Right lobe of liver (tissue), 6 donors: ENCODE measurements around the gene SKAP2. TPM values are rescaled to one million over a fixed set of nuclear protein-coding genes. Genes with fewer than 3 reads are reported as not detected.

Experiments used
- ATAC-seq, 4 donors: fragments of 200-7000 bp; cut with Tn5 transposase; one replicate each; pipeline ENCODE4 v1.9.1; 2020; ENCODE audit warnings: mild to moderate bottlenecking in 4 of 4, moderate library complexity in 4 of 4
- DNase-seq, 3 donors: peaks; one replicate each; pipeline ENCODE4 v3.0.0-alpha.2; 2020
- H3K27ac ChIP-seq, 3 donors: fragments of 200-600 bp; one replicate each; pipeline ENCODE4 v1.8.0; 2022
- H3K27me3 ChIP-seq, 2 donors: fragments of 200-600 bp; one replicate each; pipeline ENCODE4 v1.8.0; 2022
- H3K36me3 ChIP-seq, 4 donors: fragments of 200-600 bp; sonication (generic) in 1 of 4; one replicate each; pipeline versions ENCODE4 v1.5.1 to v1.8.0; 2017 to 2022; ENCODE audit warnings: control low read depth in 1 of 4
- H3K4me1 ChIP-seq, 4 donors: fragments of 200-600 bp; sonication (generic) in 1 of 4; one replicate each; pipeline versions ENCODE4 v1.5.1 to v1.8.0; 2017 to 2022; ENCODE audit warnings: control low read depth in 1 of 4
- H3K4me3 ChIP-seq, 3 donors: fragments of 200-600 bp; one replicate each; pipeline ENCODE4 v1.8.0; 2022
- H3K9me3 ChIP-seq, 4 donors: fragments of 200-600 bp; sonication (generic) in 1 of 4; one replicate each; pipeline versions ENCODE4 v1.5.1 to v1.8.0; 2017 to 2022; ENCODE audit warnings: control low read depth in 1 of 4
- CTCF ChIP-seq, 4 donors: fragments of 200-600 bp in 3 of 4; fragments of 450-650 bp in 1 of 4; IDR thresholded peaks; one replicate each; pipeline versions ENCODE4 v1.5.1 to v1.8.0; 2016 to 2022; ENCODE audit warnings: antibody characterized with exemption in 4 of 4, mild to moderate bottlenecking in 2 of 4
- POLR2A ChIP-seq: fragments of 450-650 bp; IDR thresholded peaks from one replicate; pipeline ENCODE4 v1.6.1; 2017; ENCODE audit warnings: antibody characterized with exemption, mild to moderate bottlenecking
- WGBS: methylation state at CpG from one replicate; pipeline ENCODE4 v1.1.6; 2018; ENCODE audit warnings: low coverage, low lambda C conversion rate; ENCODE audit not compliant: insufficient coverage; ENCODE audit errors: missing lambda C conversion rate; 5-methylcytosine and 5-hydroxymethylcytosine counted together
- intact Hi-C, 2 donors: fragments of 100-400 bp; cut with DNase I; formaldehyde crosslinking; loops; one replicate each; pipeline versions ENCODE4 v1.11.2 to v1.14.1; 2022
- total RNA-seq, 6 experiments: library from RNA; depleted of rRNA in 2 of 6; stranded (reverse); fragments of >200 nt in 2 of 6; fragmentation: NEBNext Ultra II Directional in 3 of 6; extraction: Animal tissue kit (Norgen Biotek cat#: 25700) in 3 of 6; gene quantifications; one replicate each; pipeline versions ENCODE4 v1.1.0 to v1.2.4, GENCODE V29; 2016 to 2023
- donor health status: DM: no; HTN: yes; CAD: no.
- donor health status: DM: no; HTN: no; CAD: no.
- donor health status: DM: no; HTN: no; CAD: no.
- donor health status: DM: no; HTN: yes; CAD: no.
- donor health status: DM: no; HTN: yes; CAD: no.

The SKAP2 gene
- total RNA-seq, 6 experiments from 2014 or later = 4.7 to 19.6 (median 9.0) TPM

- no peak for ATAC-seq
Observed at GRCh38 chr7:26691886-26692285, 172.5 kb downstream of the SKAP2 start.

GRCh38 chr7:26691406-26691805 lies 173.0 kb downstream of the SKAP2 start:
- Histone ChIP-seq H3K27me3 (no peaks in the 10 kb centered on the region), H3K4me1 (peaks cover 0 to 8% (median 0%) of the 10 kb centered on the region in 4 donors), H3K36me3 (no peaks in the 10 kb centered on the region), H3K27ac (no peak overlapping the region), H3K9me3 (no peaks in the 10 kb centered on the region), H3K4me3 (no peak overlapping the region)
- intact Hi-C loops = no loop called here
- 60% methylated on average over 2 of the region's 2 CpGs for WGBS
- TF ChIP-seq CTCF (IDR thresholded peaks at IDR 0.05) (no peak), POLR2A (no peak)
- ATAC-seq (no peak), DNase-seq (no peak)

More at GRCh38 chr7:26691886-26692285, 172.5 kb downstream of the SKAP2 start:
- no peak overlapping the region for H3K27ac ChIP-seq
- H3K4me3 ChIP-seq = no peak overlapping the region
- no peaks in the 10 kb centered on the region for H3K36me3 ChIP-seq
- no peak for TF ChIP-seq POLR2A
- TF ChIP-seq CTCF (IDR thresholded peaks at IDR 0.05) = no peak
- DNase-seq = no peak
- H3K27me3 ChIP-seq = no peaks in the 10 kb centered on the region
- intact Hi-C loops = no loop called here
- 45% methylated on average over 2 of the region's 2 CpGs for WGBS
- peaks cover 0 to 8% (median 0%) of the 10 kb centered on the region in 4 donors for H3K4me1 ChIP-seq
- no peaks in the 10 kb centered on the region for H3K9me3 ChIP-seq

- no peak for ATAC-seq
- Histone ChIP-seq H3K36me3 (no peaks in the 10 kb centered on the region), H3K27ac (no peak overlapping the region), H3K4me3 (no peak overlapping the region), H3K4me1 (peaks cover 0 to 8% (median 0%) of the 10 kb centered on the region in 4 donors), H3K27me3 (no peaks in the 10 kb centered on the region), H3K9me3 (no peaks in the 10 kb centered on the region)
- no peak for DNase-seq
- TF ChIP-seq POLR2A (no peak), CTCF (IDR thresholded peaks at IDR 0.05) (no peak)
- intact Hi-C loops = no loop called here
- WGBS = 56% methylated on average over 2 of the region's 2 CpGs
Observed at GRCh38 chr7:26690135-26690805, 174.1 kb downstream of the SKAP2 start.

GRCh38 chr7:26688936-26689506 lies 175.4 kb downstream of the SKAP2 start:
- intact Hi-C loops = no loop called here
- no peak overlapping the region for H3K4me3 ChIP-seq
- no peak overlapping the region for H3K27ac ChIP-seq
- DNase-seq (no peak), ATAC-seq (peak; percentile 66 to 83 (median 74))
- 38% methylated on average over 4 of the region's 4 CpGs for WGBS
- H3K36me3 ChIP-seq = no peaks in the 10 kb centered on the region
- TF ChIP-seq CTCF (IDR thresholded peaks at IDR 0.05) (no peak), POLR2A (no peak)
- H3K9me3 ChIP-seq = no peaks in the 10 kb centered on the region
- H3K4me1 ChIP-seq = peaks cover 0 to 8% (median 0%) of the 10 kb centered on the region in 4 donors
- no peaks in the 10 kb centered on the region for H3K27me3 ChIP-seq
